Activated CD8-positive, alpha-beta memory T cell treated with anti-CD3 and anti-CD28 coated beads for 4 hours (primary cell): ENCODE data around the gene BRD2.
"Not testable (repeated sequence)": the region's sequence is repeated elsewhere in the genome, so short reads cannot be mapped to it uniquely, and the experiment has no call there.

Experiments used
- DNase-seq, 2 donors: peaks; one replicate each; pipeline ENCODE4 v3.0.0-alpha.2; 2020; ENCODE audit warnings: low read depth in 2 of 2

BRD2 gene

GRCh38 chr6:32968093-32968866, at the start of gene BRD2:
BRD2 (plus strand) TSS chr6:32968594; CDS start chr6:32972899, 4,305 bp downstream.
- peak; percentile 94 for DNase-seq

- DNase-seq = no peak
Measured at GRCh38 chr6:32920715-32921114, 47.7 kb upstream of the BRD2 start.

- no peak for DNase-seq
Measured at GRCh38 chr6:32922083-32922482, 46.3 kb upstream of the BRD2 start.

GRCh38 chr6:32931211-32931610, 37.2 kb upstream of the BRD2 start:
- no peak for DNase-seq

GRCh38 chr6:32932132-32932868, 36.1 kb upstream of the BRD2 start:
- DNase-seq = no peak

- DNase-seq = peak; percentile 59 to 64
Measured at GRCh38 chr6:32933661-32934085, 34.7 kb upstream of the BRD2 start.

- DNase-seq = no peak
Measured at GRCh38 chr6:32935551-32936238, 32.7 kb upstream of the BRD2 start.

GRCh38 chr6:32936239-32937152, 31.9 kb upstream of the BRD2 start:
- no peak for DNase-seq

GRCh38 chr6:32937230-32937633, 31.2 kb upstream of the BRD2 start:
- no peak for DNase-seq

GRCh38 chr6:32938494-32938893, 29.9 kb upstream of the BRD2 start:
- no peak for DNase-seq

- DNase-seq = no peak
Measured at GRCh38 chr6:32940656-32941213, 27.7 kb upstream of the BRD2 start, which contains the start of gene HLA-DMB. HLA-DMB (minus strand) TSS chr6:32941028; CDS start chr6:32940807, 221 bp downstream.

- DNase-seq = no peak
Measured at GRCh38 chr6:32941214-32941768, 27.1 kb upstream of the BRD2 start.

GRCh38 chr6:32942555-32943123, 25.8 kb upstream of the BRD2 start:
- not testable (repeated sequence) for DNase-seq

- DNase-seq = no peak
Measured at GRCh38 chr6:32943864-32944649, 24.3 kb upstream of the BRD2 start.

- peak; percentile 29 to 40 for DNase-seq
Measured at GRCh38 chr6:32945108-32945760, 23.2 kb upstream of the BRD2 start.

- no peak for DNase-seq
Measured at GRCh38 chr6:32945953-32946352, 22.4 kb upstream of the BRD2 start.

GRCh38 chr6:32946893-32947292, 21.5 kb upstream of the BRD2 start:
- DNase-seq = no peak

- DNase-seq = no peak
Measured at GRCh38 chr6:32947552-32948465, 20.6 kb upstream of the BRD2 start.
